Measurements from ENCODE around the gene TRA2B. TPM values are rescaled to one million over a fixed set of nuclear protein-coding genes. Genes with fewer than 3 reads are reported as not detected.

The TRA2B gene
- total and polyA plus RNA-seq, 2 donors (not counting 3 experiments of a cell fraction or from before 2014, with no cell fraction given) = 173 to 199 TPM

GRCh38 chr3:185976977-185977678 is 39.3 kb upstream of the TRA2B start:
- H3K4me2 ChIP-seq (ENCODE audit: insufficient read depth, low read length) = no peak overlapping the region
- no TSS peak for BruUV-seq (replicated peaks)
- peak; percentile 75 for DNase-seq (ENCODE audit: low read depth, low spot score)
- no peak overlapping the region for H3K9ac ChIP-seq (replicated peaks; ENCODE audit: extremely low read depth, insufficient read depth, low read length)
- FAIRE-seq = peak; percentile 93
- H3K27me3 ChIP-seq (ENCODE audit: control insufficient read depth in 2 of 2, insufficient read depth in 2 of 2, low read length in 2 of 2) = no peaks in the 10 kb centered on the region
- no peaks in the 10 kb centered on the region for H4K20me1 ChIP-seq (replicated peaks; ENCODE audit: control insufficient read depth, extremely low read depth, insufficient read depth, low read length)
- ChIA-PET CTCF (interaction anchor here (0.6 to 7.9 kb wide), 15 partner anchors 9 to 640 kb away, joined by 3 to 187 read pairs (median 7); no protein-coding TSS in a partner anchor), POLR2A (no interaction called here)
- H2AFZ ChIP-seq (ENCODE audit: low read depth, low read length) = no peak overlapping the region
- no peak for TF ChIP-seq FOS (IDR thresholded peaks at IDR 0.05; ENCODE audit: borderline replicate concordance, insufficient read depth, low read length)
- TF ChIP-seq POLR2AphosphoS5 (IDR thresholded peaks at IDR 0.05; ENCODE audit: insufficient read depth, low read depth, low read length) = no peak
- no peak for TF ChIP-seq GATA2 (IDR thresholded peaks at IDR 0.05; ENCODE audit: insufficient read depth, insufficient read length, low read depth, low read length)
- TF ChIP-seq CTCF (IDR thresholded peaks at IDR 0.05; ENCODE audit: extremely low read depth in 1 of 2, insufficient read depth in 1 of 2, low read depth in 1 of 2, low read length in 2 of 2) = peak; percentile 85 to 93
- TF ChIP-seq, protein P1, sequence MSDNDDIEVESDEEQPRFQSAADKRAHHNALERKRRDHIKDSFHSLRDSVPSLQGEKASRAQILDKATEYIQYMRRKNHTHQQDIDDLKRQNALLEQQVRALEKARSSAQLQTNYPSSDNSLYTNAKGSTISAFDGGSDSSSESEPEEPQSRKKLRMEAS (IDR thresholded peaks at IDR 0.05; ENCODE audit: insufficient read depth, insufficient read length) = no peak
- no peak overlapping the region for H3K27ac ChIP-seq (ENCODE audit: insufficient read depth, low read depth, low read length)
- no peak overlapping the region for H3K4me3 ChIP-seq (replicated peaks in 1 of 3; ENCODE audit: insufficient read depth in 1 of 3, low read depth in 1 of 3, low read length in 3 of 3)
- H3K79me2 ChIP-seq (ENCODE audit: control insufficient read depth, insufficient read depth, low read length) = no peaks in the 10 kb centered on the region
- intact Hi-C loops (cut with micrococcal nuclease) (loop anchor here (1.0 to 5.0 kb wide), 3 partner anchors 34 to 317 kb away; no protein-coding TSS in a partner anchor), dilution Hi-C loops (cut with MboI; ENCODE audit: extremely low pct_ligation_motif_present, low sequenced_read_pairs) (no loop called here)
- H3K9me3 ChIP-seq (replicated peaks; ENCODE audit: control insufficient read depth, insufficient read depth, low read length) = no peaks in the 10 kb centered on the region
- H3K4me1 ChIP-seq (ENCODE audit: control insufficient read depth, extremely low read depth, insufficient read depth, low read length) = peaks cover 6% of the 10 kb centered on the region
- no peaks in the 10 kb centered on the region for H3K36me3 ChIP-seq (ENCODE audit: control insufficient read depth in 2 of 2, extremely low read depth in 1 of 2, insufficient read depth in 2 of 2, low read length in 2 of 2)
- H3K9me1 ChIP-seq (replicated peaks; ENCODE audit: control insufficient read depth, extremely low read depth, insufficient read depth, low read length) = no peaks in the 10 kb centered on the region

Data from endothelial cell of umbilical vein (primary cell).